ENCODE data around the gene ACTN1.

The ACTN1 gene

DNA sequence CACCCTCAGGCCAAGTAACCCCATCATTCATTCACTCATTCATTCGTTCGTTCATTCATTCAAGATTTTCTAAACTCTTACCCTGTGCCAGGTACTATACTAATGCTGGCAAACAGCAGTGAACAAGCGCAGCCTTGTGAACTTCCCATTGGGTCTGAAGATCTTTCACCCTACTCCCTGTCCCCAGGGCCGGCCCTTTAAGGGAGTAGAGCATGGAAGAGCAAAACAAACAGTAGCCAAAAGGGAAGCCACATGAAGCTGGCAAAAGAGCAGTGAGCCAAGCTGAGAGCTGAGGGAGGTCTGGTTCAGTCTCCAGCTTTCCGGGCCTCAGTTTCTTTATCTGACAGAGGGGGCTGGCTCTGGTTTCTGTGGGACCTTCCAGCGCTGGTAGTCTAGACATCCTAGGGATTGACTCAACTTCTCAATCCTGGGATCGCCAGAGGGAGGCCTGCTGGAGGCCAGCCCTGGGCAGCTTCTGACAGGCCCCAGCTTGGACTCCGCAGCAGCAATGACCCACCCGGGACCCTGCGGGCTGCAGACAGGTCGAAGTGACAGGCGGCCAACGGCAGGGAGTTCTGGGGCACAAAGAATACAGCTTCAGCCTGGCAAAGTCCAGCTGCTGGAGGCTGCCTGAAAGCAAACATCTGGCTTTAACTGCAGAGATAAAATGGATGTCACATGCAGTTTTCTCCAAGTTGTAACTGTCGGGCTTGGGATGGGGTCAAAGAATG, 27.1 kb downstream of the ACTN1 start:
- Histone ChIP-seq H3K9ac (ENCODE audit: low read length) (no peak overlapping the region), H3K4me3 (ENCODE audit: low read depth, low read length, poor library complexity, severe bottlenecking) (no peak overlapping the region), H3K4me1 (ENCODE audit: insufficient read depth, low read length, severe bottlenecking) (no peaks in the 10 kb centered on the region), H4K20me1 (ENCODE audit: insufficient read depth, low read length) (no peaks in the 10 kb centered on the region), H3K27ac (ENCODE audit: low read depth, low read length, poor library complexity, severe bottlenecking) (no peak overlapping the region), H3F3A (ENCODE audit: insufficient read depth, low read length) (no peaks in the 10 kb centered on the region), H3K9me2 (ENCODE audit: low read depth, low read length) (no peaks in the 10 kb centered on the region), H3K4me2 (ENCODE audit: low read length) (no peak overlapping the region), H3K9me3 (ENCODE audit: low read length) (no peaks in the 10 kb centered on the region), H2AFZ (ENCODE audit: low read length) (no peak overlapping the region), H3K36me3 (ENCODE audit: insufficient read depth, low read length) (no peaks in the 10 kb centered on the region), H3K27me3 (ENCODE audit: insufficient read depth, low read length) (peaks cover 9% of the 10 kb centered on the region; the same call in 1 of the 2 replicates), H3K79me2 (ENCODE audit: insufficient read depth, low read length) (no peaks in the 10 kb centered on the region)
- TF ChIP-seq, protein P1, sequence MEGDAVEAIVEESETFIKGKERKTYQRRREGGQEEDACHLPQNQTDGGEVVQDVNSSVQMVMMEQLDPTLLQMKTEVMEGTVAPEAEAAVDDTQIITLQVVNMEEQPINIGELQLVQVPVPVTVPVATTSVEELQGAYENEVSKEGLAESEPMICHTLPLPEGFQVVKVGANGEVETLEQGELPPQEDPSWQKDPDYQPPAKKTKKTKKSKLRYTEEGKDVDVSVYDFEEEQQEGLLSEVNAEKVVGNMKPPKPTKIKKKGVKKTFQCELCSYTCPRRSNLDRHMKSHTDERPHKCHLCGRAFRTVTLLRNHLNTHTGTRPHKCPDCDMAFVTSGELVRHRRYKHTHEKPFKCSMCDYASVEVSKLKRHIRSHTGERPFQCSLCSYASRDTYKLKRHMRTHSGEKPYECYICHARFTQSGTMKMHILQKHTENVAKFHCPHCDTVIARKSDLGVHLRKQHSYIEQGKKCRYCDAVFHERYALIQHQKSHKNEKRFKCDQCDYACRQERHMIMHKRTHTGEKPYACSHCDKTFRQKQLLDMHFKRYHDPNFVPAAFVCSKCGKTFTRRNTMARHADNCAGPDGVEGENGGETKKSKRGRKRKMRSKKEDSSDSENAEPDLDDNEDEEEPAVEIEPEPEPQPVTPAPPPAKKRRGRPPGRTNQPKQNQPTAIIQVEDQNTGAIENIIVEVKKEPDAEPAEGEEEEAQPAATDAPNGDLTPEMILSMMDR (IDR thresholded peaks at IDR 0.05; ENCODE audit: low read length), result no peak
- no peak for TF ChIP-seq EZH2 (IDR thresholded peaks at IDR 0.05; ENCODE audit: borderline replicate concordance, low read length)

DNA sequence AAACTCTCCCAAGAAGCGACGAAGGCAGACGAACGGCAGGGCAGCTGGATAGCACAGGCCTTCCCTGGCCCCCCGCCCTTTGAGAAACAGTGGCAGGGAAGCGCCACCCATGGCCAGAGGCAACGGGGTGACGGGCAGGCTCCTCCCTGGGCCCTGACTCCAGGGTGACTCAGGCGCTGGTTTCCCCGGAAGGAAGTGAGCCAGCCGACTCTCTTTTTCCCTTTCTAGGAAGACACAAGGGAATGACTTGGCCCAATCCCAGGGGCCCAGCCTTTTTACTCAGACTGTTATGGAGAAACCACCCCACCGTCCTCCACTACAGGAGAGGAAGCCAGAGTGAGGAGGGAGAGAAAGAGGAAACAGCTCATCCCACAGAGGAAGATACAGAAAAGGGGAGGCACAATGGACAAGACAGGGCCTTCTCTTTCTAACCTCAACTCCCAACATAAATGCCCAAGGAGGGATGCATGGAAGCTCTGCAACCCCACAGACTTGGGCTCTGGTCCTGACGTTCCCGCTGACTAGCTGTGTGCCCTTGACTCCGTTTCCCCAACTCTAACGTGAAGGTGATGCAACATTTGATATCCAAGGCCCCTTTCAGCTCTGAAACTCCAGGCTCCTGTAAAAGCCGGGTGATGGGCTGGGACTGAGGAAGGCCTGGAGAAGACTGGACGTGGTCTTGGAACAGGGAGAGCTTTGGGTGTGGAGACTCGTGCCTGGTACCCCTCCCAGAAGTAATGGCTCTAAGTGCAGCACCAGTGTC, 27.9 kb downstream of the ACTN1 start:
- TF ChIP-seq, protein P1 (IDR thresholded peaks at IDR 0.05; ENCODE audit: low read length), result no peak
- no peak for TF ChIP-seq EZH2 (IDR thresholded peaks at IDR 0.05; ENCODE audit: borderline replicate concordance, low read length)
- Histone ChIP-seq H3K4me1 (ENCODE audit: insufficient read depth, low read length, severe bottlenecking) (no peaks in the 10 kb centered on the region), H4K20me1 (ENCODE audit: insufficient read depth, low read length) (no peaks in the 10 kb centered on the region), H3K27ac (ENCODE audit: low read depth, low read length, poor library complexity, severe bottlenecking) (no peak overlapping the region), H2AFZ (ENCODE audit: low read length) (no peak overlapping the region), H3K4me2 (ENCODE audit: low read length) (no peak overlapping the region), H3F3A (ENCODE audit: insufficient read depth, low read length) (no peaks in the 10 kb centered on the region), H3K36me3 (ENCODE audit: insufficient read depth, low read length) (no peaks in the 10 kb centered on the region), H3K9ac (ENCODE audit: low read length) (no peak overlapping the region), H3K27me3 (ENCODE audit: insufficient read depth, low read length) (peaks cover 9% of the 10 kb centered on the region; the same call in 1 of the 2 replicates), H3K79me2 (ENCODE audit: insufficient read depth, low read length) (no peaks in the 10 kb centered on the region), H3K9me3 (ENCODE audit: low read length) (no peaks in the 10 kb centered on the region), H3K9me2 (ENCODE audit: low read depth, low read length) (no peaks in the 10 kb centered on the region), H3K4me3 (ENCODE audit: low read depth, low read length, poor library complexity, severe bottlenecking) (no peak overlapping the region)

DNA sequence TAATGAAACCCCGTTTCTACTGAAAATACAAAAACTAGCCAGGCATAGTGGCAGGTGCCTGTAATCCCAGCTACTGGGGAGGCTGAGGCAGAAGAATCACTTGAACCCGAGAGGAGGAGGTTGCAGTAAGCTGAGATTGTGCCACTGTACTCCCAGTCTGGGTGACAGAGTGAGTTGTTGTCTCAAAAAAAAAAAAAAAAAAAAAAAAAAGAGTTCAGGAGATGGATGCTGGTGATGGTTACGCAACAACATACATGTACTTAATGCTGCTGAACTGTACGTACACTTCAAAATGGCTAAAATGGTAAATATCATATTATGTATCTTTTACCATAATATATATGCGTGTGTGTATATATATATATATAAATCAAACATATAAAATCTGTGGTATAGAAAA, 29.0 kb downstream of the ACTN1 start:
- no peak overlapping the region for H3K4me3 ChIP-seq (ENCODE audit: low read depth, low read length, poor library complexity, severe bottlenecking)
- no peaks in the 10 kb centered on the region for H3F3A ChIP-seq (ENCODE audit: insufficient read depth, low read length)
- H3K27ac ChIP-seq (ENCODE audit: low read depth, low read length, poor library complexity, severe bottlenecking), result no peak overlapping the region
- H3K79me2 ChIP-seq (ENCODE audit: insufficient read depth, low read length), result no peaks in the 10 kb centered on the region
- peaks cover 9% of the 10 kb centered on the region; the same call in 1 of the 2 replicates for H3K27me3 ChIP-seq (ENCODE audit: insufficient read depth, low read length)
- H3K9me2 ChIP-seq (ENCODE audit: low read depth, low read length), result no peaks in the 10 kb centered on the region
- no peaks in the 10 kb centered on the region for H4K20me1 ChIP-seq (ENCODE audit: insufficient read depth, low read length)
- no peak overlapping the region for H3K4me2 ChIP-seq (ENCODE audit: low read length)
- H3K4me1 ChIP-seq (ENCODE audit: insufficient read depth, low read length, severe bottlenecking), result no peaks in the 10 kb centered on the region
- H2AFZ ChIP-seq (ENCODE audit: low read length), result no peak overlapping the region
- H3K9me3 ChIP-seq (ENCODE audit: low read length), result no peaks in the 10 kb centered on the region
- H3K36me3 ChIP-seq (ENCODE audit: insufficient read depth, low read length), result no peaks in the 10 kb centered on the region
- no peak overlapping the region for H3K9ac ChIP-seq (ENCODE audit: low read length)
- TF ChIP-seq EZH2 (IDR thresholded peaks at IDR 0.05; ENCODE audit: borderline replicate concordance, low read length), result no peak
- TF ChIP-seq, protein P1 (IDR thresholded peaks at IDR 0.05; ENCODE audit: low read length), result no peak
